HG02943 (cell line): ENCODE data around the gene GALNT11.
A peak's percentile ranks its signal among the peaks of the same experiment; 100 is the strongest.

Experiments
- ATAC-seq: cut with Tn5 transposase; IDR thresholded peaks from one replicate; pipeline ENCODE4 v1.9.1; 2021; ENCODE audit warnings: mild to moderate bottlenecking, low read depth, moderate library complexity; ENCODE audit not compliant: unreplicated experiment

The GALNT11 gene

DNA sequence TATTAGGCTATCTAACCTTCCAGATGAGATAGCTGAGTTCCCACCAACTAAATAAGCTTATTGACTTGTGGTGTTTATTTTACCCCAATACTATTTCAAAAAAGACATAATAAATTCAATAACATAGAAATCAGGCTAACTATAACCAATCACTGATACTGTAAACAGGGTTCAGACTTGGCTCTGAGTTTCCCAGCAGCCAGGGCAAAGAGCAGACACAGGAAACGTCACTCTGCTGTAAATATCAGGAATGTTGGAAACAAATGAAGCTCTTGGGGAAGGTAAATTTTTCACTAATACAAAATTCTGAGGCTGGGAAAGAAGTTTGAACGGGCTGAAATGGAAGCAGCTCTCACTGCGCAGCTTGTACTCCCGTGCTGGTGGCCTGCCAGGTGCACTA, 114.6 kb downstream of the GALNT11 start:
- ATAC-seq = no peak

DNA sequence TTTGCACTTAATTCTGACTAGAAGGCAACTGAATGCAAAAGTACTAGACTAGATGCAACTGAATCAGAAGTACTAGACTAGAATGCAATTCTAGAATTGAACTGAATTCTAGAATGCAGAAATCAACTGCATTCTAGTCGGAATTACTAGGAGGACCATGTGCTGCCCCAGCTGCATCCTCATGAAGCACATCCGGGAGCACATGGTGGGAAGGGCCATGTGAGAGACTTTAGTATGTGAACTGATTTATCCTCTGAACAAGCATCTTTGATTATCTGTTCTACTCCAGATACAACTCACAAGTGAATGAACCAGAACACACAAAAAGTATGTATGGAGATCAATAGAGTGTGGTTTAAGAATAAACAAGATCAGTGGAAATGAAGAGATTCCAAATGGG, 115.1 kb downstream of the GALNT11 start:
- no peak for ATAC-seq

GRCh38 chr7:152142976-152143595, 117.6 kb downstream of the GALNT11 start:
- no peak for ATAC-seq

DNA sequence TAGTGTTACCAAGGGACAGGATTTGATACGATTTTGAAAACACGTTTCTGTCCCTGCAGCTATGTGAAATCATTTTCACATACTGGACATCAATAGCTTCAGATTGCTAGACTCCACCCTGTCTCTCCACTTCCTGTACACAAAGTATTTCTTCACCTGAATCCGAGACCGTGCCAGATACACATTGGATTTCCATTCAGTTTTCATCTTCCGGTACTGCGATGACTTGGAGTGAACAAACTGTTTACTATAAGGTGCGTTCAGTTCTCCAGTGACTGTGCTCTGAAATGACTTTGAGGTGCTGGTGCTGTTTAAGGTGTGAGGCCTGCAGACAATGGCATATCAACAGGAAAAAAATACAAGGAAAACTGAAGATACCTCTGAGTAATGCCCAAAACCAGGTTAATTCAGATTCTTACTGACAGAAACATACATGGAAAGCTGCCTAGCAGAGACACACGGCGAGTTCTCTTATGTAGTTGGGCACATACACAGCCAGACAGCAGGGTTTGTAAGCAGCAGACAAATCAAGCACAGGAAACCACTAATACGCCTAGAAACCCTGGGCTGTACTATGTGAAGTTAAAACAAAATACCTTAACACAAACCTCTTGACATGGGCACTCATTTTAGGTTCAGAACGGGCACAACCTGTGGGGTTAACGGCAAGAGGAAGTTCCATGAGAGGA, 119.2 kb downstream of the GALNT11 start:
- ATAC-seq = no peak

DNA sequence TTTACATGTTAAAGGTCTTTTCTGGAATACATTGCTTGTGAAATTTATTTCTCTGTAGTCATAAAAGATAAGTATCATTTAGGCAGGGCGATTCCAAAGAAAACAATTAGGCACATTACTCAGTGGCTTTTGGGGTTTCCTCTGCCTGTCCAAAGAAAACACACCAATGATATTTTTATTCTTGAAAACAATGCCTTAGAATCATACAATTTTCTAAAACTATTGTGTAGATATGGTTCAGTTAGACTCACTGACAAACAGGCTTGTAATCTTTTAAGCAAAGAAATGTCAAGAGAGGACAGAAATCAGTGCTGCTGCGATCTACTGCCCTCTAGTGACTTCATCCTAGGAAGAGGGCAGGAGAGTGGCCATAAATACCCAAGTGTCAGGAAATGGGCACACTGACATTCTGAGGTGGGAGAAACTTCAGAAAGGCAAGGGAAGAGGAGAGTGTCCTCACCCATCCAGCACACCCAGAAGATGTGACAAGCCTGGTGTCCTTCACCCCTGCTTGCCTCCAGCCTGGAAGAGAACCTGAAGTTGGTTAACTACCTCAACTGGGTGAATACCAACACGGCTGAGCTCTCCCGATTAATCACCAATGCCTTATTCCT, 120.5 kb downstream of the GALNT11 start:
- ATAC-seq = no peak

DNA sequence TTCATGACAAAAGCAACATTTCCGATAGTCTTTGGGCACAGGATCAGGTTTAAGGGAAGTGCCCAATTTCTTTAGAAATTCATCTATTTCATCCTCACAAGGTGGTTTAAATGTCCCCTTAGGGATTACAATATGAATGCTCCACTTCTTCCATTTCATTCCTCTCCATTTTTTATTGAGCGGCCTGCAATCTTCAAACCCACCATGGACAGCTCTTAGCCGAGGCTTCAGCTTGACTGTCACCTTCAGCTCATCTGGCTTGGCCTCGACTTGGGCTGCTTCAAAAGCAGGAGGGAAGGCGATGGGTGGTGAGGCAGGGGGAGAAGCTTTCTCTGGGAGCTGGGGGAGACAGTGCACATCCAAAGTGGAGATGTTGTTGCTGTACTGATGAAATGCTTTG, 123.2 kb downstream of the GALNT11 start:
- no peak for ATAC-seq

- no peak for ATAC-seq
Observed at GRCh38 chr7:152149363-152149762, 123.9 kb downstream of the GALNT11 start.

- no peak for ATAC-seq
Observed at GRCh38 chr7:152152267-152152666, 126.8 kb downstream of the GALNT11 start.

DNA sequence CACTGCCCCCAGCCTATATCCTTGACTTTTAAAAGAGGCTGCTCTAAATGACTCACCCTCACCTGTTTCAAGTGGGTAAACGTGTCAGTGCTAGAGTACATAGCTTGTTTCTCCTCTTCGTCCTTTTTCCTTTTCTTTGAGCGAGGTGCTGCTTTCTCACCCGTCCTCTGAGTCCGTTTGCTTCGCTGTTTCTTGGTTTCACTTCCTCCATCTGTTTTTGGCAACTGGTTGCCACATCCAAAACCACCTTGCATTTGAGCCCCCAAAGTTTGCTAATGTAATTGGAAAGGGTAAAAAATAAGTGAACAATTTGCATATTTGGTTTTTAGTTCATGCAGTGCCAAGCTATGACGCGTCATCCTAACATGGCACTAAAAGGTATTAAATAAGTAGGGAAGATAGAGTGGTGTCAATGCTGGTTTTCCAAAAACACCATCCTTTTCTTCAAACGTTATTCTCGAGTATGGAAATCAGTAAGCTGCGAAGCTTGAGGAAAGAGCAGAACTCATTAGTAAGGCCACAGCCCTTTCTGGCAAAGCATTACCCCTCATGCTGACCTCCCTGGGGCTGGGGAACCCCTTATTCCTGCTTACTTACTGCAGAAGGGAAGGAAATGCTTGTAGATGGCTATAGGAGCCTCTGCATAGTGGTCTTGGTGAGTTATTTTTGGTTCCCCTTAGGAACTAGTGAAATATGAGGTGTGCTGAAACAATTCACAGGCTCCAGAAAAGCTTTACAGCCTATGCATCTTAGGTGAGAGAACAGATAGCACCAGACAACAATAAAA, 133.5 kb downstream of the GALNT11 start:
- peak; percentile 93 for ATAC-seq

- ATAC-seq = no peak
Observed at GRCh38 chr7:152161171-152161570, 135.7 kb downstream of the GALNT11 start.

- no peak for ATAC-seq
Observed at GRCh38 chr7:152162287-152162686, 136.8 kb downstream of the GALNT11 start.
